ENCODE results near the gene TPGS1. TPM values are rescaled to one million over a fixed set of nuclear protein-coding genes. Genes with fewer than 3 reads are reported as not detected.

TPGS1 gene
- total RNA-seq, 4 donors from 2014 or later = 50.8 to 147 (median 99.6) TPM

- Histone ChIP-seq H3K36me3 (no peaks in the 10 kb centered on the region), H3K4me3 (replicated peaks in 1 of 3) (no peak overlapping the region), H3K9me3 (no peaks in the 10 kb centered on the region), H3K27me3 (no peaks in the 10 kb centered on the region), H3K4me1 (peaks cover 5 to 7% of the 10 kb centered on the region in 2 donors), H3K27ac (no peak overlapping the region)
- intact Hi-C loops (cut with DNase I) = no loop called here
- 91% methylated on average over 22 of the region's 22 CpGs for WGBS, 2 donors
- TF ChIP-seq, protein P1, sequence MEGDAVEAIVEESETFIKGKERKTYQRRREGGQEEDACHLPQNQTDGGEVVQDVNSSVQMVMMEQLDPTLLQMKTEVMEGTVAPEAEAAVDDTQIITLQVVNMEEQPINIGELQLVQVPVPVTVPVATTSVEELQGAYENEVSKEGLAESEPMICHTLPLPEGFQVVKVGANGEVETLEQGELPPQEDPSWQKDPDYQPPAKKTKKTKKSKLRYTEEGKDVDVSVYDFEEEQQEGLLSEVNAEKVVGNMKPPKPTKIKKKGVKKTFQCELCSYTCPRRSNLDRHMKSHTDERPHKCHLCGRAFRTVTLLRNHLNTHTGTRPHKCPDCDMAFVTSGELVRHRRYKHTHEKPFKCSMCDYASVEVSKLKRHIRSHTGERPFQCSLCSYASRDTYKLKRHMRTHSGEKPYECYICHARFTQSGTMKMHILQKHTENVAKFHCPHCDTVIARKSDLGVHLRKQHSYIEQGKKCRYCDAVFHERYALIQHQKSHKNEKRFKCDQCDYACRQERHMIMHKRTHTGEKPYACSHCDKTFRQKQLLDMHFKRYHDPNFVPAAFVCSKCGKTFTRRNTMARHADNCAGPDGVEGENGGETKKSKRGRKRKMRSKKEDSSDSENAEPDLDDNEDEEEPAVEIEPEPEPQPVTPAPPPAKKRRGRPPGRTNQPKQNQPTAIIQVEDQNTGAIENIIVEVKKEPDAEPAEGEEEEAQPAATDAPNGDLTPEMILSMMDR (IDR thresholded peaks at IDR 0.05) = no peak
- no peak for TF ChIP-seq POLR2A (IDR thresholded peaks at IDR 0.05)
- no peak for DNase-seq
Observed at GRCh38 chr19:567296-567900, 60.1 kb downstream of the TPGS1 start.

Other genes starting within 250 kb of the TPGS1 start
- gene PLPP2, start 216.1 kb upstream of the TPGS1 start, total RNA-seq = 10 to 100 TPM in 3 of 4 donors, 1 to 10 TPM in 1; 6.7 to 31.7 (median 22.3) TPM
- gene MIER2, start 162.7 kb upstream of the TPGS1 start, total RNA-seq = 10 to 100 TPM in 2 of 4 donors, 1 to 10 TPM in 2; 9.0 to 20.1 (median 11.2) TPM
- gene C2CD4C, start 98.3 kb upstream of the TPGS1 start, total RNA-seq = 10 to 100 TPM in 1 of 4 donors, 1 to 10 TPM in 2, under 1 TPM in 1; 0.54 to 14.7 (median 4.9) TPM
- gene SHC2, start 46.5 kb upstream of the TPGS1 start, total RNA-seq = 10 to 100 TPM; 31.5 to 72.8 (median 48.8) TPM
- 1 to 10 TPM in 1 of 4 donors, under 1 TPM in 1, not detected in 2; 0.56 to 3.1 TPM for gene MADCAM1, start 11.0 kb upstream of the TPGS1 start, total RNA-seq
- 10 to 100 TPM; 44.8 to 64.7 (median 48.2) TPM for gene CDC34, start 24.3 kb downstream of the TPGS1 start, total RNA-seq
- 1 to 10 TPM in 1 of 4 donors, under 1 TPM in 1, not detected in 2; 0.78 to 1.9 TPM for gene GZMM, start 36.6 kb downstream of the TPGS1 start, total RNA-seq
- 100 to 1,000 TPM; 349 to 702 (median 569) TPM for gene BSG, start 65.1 kb downstream of the TPGS1 start, total RNA-seq
- not detected for gene HCN2, start 82.4 kb downstream of the TPGS1 start, total RNA-seq
- gene POLRMT, start 126.0 kb downstream of the TPGS1 start, total RNA-seq = 10 to 100 TPM; 23.2 to 39.7 (median 33.1) TPM
- not detected for gene FGF22, start 132.4 kb downstream of the TPGS1 start, total RNA-seq
- gene RNF126, start 155.7 kb downstream of the TPGS1 start, total RNA-seq = 10 to 100 TPM; 41.4 to 55.5 (median 53.5) TPM
- 10 to 100 TPM; 16.2 to 73.4 (median 62.9) TPM for gene FSTL3, start 168.9 kb downstream of the TPGS1 start, total RNA-seq
- gene PRSS57, start 188.0 kb downstream of the TPGS1 start, total RNA-seq = not detected
- gene PALM, start 201.4 kb downstream of the TPGS1 start, total RNA-seq = 10 to 100 TPM; 18.9 to 45.5 (median 27.7) TPM
- gene MISP, start 243.6 kb downstream of the TPGS1 start, total RNA-seq = under 1 TPM in 2 of 4 donors, not detected in 2; 0.63 to 0.68 TPM